Measurements from ENCODE around the gene IL6ST.

IL6ST gene

GRCh38 chr5:55907927-55908326 is 86.8 kb downstream of the IL6ST start:
- Mint-ChIP-seq H3K9me3 (no peaks in the 10 kb centered on the region), H3K36me3 (ENCODE audit: insufficient read depth) (no peaks in the 10 kb centered on the region), H3K4me3 (no peak overlapping the region), H3K27ac (ENCODE audit: low read depth) (no peak overlapping the region), H3K4me1 (peaks cover 15% of the 10 kb centered on the region), H3K27me3 (peaks cover 8% of the 10 kb centered on the region)
- no peak for ATAC-seq (replicated peaks; ENCODE audit: extremely low read depth, poor library complexity, severe bottlenecking)
- no peak for DNase-seq (ENCODE audit: low spot score in 2 of 2)

GRCh38 chr5:55905251-55905650 is 89.5 kb downstream of the IL6ST start:
- DNase-seq (ENCODE audit: low spot score in 2 of 2): no peak
- Mint-ChIP-seq H3K27me3 (peaks cover 17% of the 10 kb centered on the region), H3K4me1 (peaks cover 17% of the 10 kb centered on the region), H3K4me3 (no peak overlapping the region), H3K9me3 (no peaks in the 10 kb centered on the region), H3K27ac (ENCODE audit: low read depth) (no peak overlapping the region), H3K36me3 (ENCODE audit: insufficient read depth) (no peaks in the 10 kb centered on the region)
- ATAC-seq (replicated peaks; ENCODE audit: extremely low read depth, poor library complexity, severe bottlenecking): no peak

- Mint-ChIP-seq H3K36me3 (ENCODE audit: insufficient read depth) (no peaks in the 10 kb centered on the region), H3K9me3 (no peaks in the 10 kb centered on the region), H3K27ac (ENCODE audit: low read depth) (no peak overlapping the region), H3K4me3 (no peak overlapping the region), H3K27me3 (peaks cover 17% of the 10 kb centered on the region), H3K4me1 (peaks cover 17% of the 10 kb centered on the region)
- no peak for DNase-seq (ENCODE audit: low spot score in 2 of 2)
- no peak for ATAC-seq (replicated peaks; ENCODE audit: extremely low read depth, poor library complexity, severe bottlenecking)
Observed at GRCh38 chr5:55904152-55904551, 90.6 kb downstream of the IL6ST start.

GRCh38 chr5:55903121-55903701 is 91.6 kb downstream of the IL6ST start:
- DNase-seq (ENCODE audit: low spot score in 2 of 2): peak in 1 of 2 donors; percentile 22
- peak; percentile 76 for ATAC-seq (replicated peaks; ENCODE audit: extremely low read depth, poor library complexity, severe bottlenecking)
- peak overlapping the region; percentile 16 for H3K4me3 Mint-ChIP-seq
- no peaks in the 10 kb centered on the region for H3K9me3 Mint-ChIP-seq
- peaks cover 17% of the 10 kb centered on the region for H3K4me1 Mint-ChIP-seq
- H3K27me3 Mint-ChIP-seq: peaks cover 17% of the 10 kb centered on the region
- H3K36me3 Mint-ChIP-seq (ENCODE audit: insufficient read depth): no peaks in the 10 kb centered on the region
- no peak overlapping the region for H3K27ac Mint-ChIP-seq (ENCODE audit: low read depth)

- no peak for ATAC-seq (replicated peaks; ENCODE audit: extremely low read depth, poor library complexity, severe bottlenecking)
Observed at GRCh38 chr5:55902696-55903095, 92.1 kb downstream of the IL6ST start.

GRCh38 chr5:55900776-55901175 is 94.0 kb downstream of the IL6ST start:
- no peak for ATAC-seq (replicated peaks; ENCODE audit: extremely low read depth, poor library complexity, severe bottlenecking)
- Mint-ChIP-seq H3K27me3 (peaks cover 29% of the 10 kb centered on the region), H3K27ac (ENCODE audit: low read depth) (no peak overlapping the region), H3K36me3 (ENCODE audit: insufficient read depth) (no peaks in the 10 kb centered on the region), H3K4me3 (no peak overlapping the region), H3K9me3 (no peaks in the 10 kb centered on the region), H3K4me1 (peaks cover 17% of the 10 kb centered on the region)
- DNase-seq (ENCODE audit: low spot score in 2 of 2): no peak

More at GRCh38 chr5:55902696-55903095, 92.1 kb downstream of the IL6ST start:
- H3K27ac Mint-ChIP-seq (ENCODE audit: low read depth): no peak overlapping the region
- H3K4me1 Mint-ChIP-seq: peaks cover 17% of the 10 kb centered on the region
- H3K36me3 Mint-ChIP-seq (ENCODE audit: insufficient read depth): no peaks in the 10 kb centered on the region
- no peaks in the 10 kb centered on the region for H3K9me3 Mint-ChIP-seq
- H3K4me3 Mint-ChIP-seq: peak overlapping the region; percentile 16
- H3K27me3 Mint-ChIP-seq: peaks cover 21% of the 10 kb centered on the region
- no peak for DNase-seq (ENCODE audit: low spot score in 2 of 2)

GRCh38 chr5:55900068-55900467 is 94.7 kb downstream of the IL6ST start:
- ATAC-seq (replicated peaks; ENCODE audit: extremely low read depth, poor library complexity, severe bottlenecking) (no peak), DNase-seq (ENCODE audit: low spot score in 2 of 2) (no peak)
- H3K36me3 Mint-ChIP-seq (ENCODE audit: insufficient read depth): no peaks in the 10 kb centered on the region
- H3K27ac Mint-ChIP-seq (ENCODE audit: low read depth): no peak overlapping the region
- H3K27me3 Mint-ChIP-seq: peaks cover 29% of the 10 kb centered on the region
- H3K9me3 Mint-ChIP-seq: no peaks in the 10 kb centered on the region
- no peak overlapping the region for H3K4me3 Mint-ChIP-seq
- peaks cover 17% of the 10 kb centered on the region for H3K4me1 Mint-ChIP-seq

- Mint-ChIP-seq H3K27me3 (peaks cover 29% of the 10 kb centered on the region), H3K27ac (ENCODE audit: low read depth) (no peak overlapping the region), H3K36me3 (ENCODE audit: insufficient read depth) (peaks cover 3% of the 10 kb centered on the region), H3K4me1 (peaks cover 16% of the 10 kb centered on the region), H3K9me3 (no peaks in the 10 kb centered on the region), H3K4me3 (no peak overlapping the region)
- DNase-seq (ENCODE audit: low spot score in 2 of 2) (no peak), ATAC-seq (replicated peaks; ENCODE audit: extremely low read depth, poor library complexity, severe bottlenecking) (no peak)
Observed at GRCh38 chr5:55899344-55899743, 95.4 kb downstream of the IL6ST start.

GRCh38 chr5:55897905-55898304 is 96.9 kb downstream of the IL6ST start:
- no peak overlapping the region for H3K4me3 Mint-ChIP-seq
- peaks cover 3% of the 10 kb centered on the region for H3K36me3 Mint-ChIP-seq (ENCODE audit: insufficient read depth)
- ATAC-seq (replicated peaks; ENCODE audit: extremely low read depth, poor library complexity, severe bottlenecking): no peak
- no peak for DNase-seq (ENCODE audit: low spot score in 2 of 2)
- peaks cover 2% of the 10 kb centered on the region for H3K4me1 Mint-ChIP-seq
- no peak overlapping the region for H3K27ac Mint-ChIP-seq (ENCODE audit: low read depth)
- no peaks in the 10 kb centered on the region for H3K9me3 Mint-ChIP-seq
- H3K27me3 Mint-ChIP-seq: peaks cover 21% of the 10 kb centered on the region

GRCh38 chr5:55897206-55897894 is 97.4 kb downstream of the IL6ST start:
- DNase-seq (ENCODE audit: low spot score in 2 of 2) (no peak), ATAC-seq (replicated peaks; ENCODE audit: extremely low read depth, poor library complexity, severe bottlenecking) (no peak)
- Mint-ChIP-seq H3K4me3 (no peak overlapping the region), H3K4me1 (no peaks in the 10 kb centered on the region), H3K36me3 (ENCODE audit: insufficient read depth) (peaks cover 3% of the 10 kb centered on the region), H3K27me3 (peaks cover 21% of the 10 kb centered on the region), H3K9me3 (no peaks in the 10 kb centered on the region), H3K27ac (ENCODE audit: low read depth) (no peak overlapping the region)

GRCh38 chr5:55896663-55897062 is 98.1 kb downstream of the IL6ST start:
- no peak for DNase-seq (ENCODE audit: low spot score in 2 of 2)
- no peak overlapping the region for H3K4me3 Mint-ChIP-seq
- H3K27ac Mint-ChIP-seq (ENCODE audit: low read depth): no peak overlapping the region
- peaks cover 3% of the 10 kb centered on the region for H3K36me3 Mint-ChIP-seq (ENCODE audit: insufficient read depth)
- no peaks in the 10 kb centered on the region for H3K9me3 Mint-ChIP-seq
- peaks cover 21% of the 10 kb centered on the region for H3K27me3 Mint-ChIP-seq
- H3K4me1 Mint-ChIP-seq: no peaks in the 10 kb centered on the region
- no peak for ATAC-seq (replicated peaks; ENCODE audit: extremely low read depth, poor library complexity, severe bottlenecking)

- peaks cover 20% of the 10 kb centered on the region for H3K27me3 Mint-ChIP-seq
- no peak overlapping the region for H3K4me3 Mint-ChIP-seq
- peaks cover 3% of the 10 kb centered on the region for H3K36me3 Mint-ChIP-seq (ENCODE audit: insufficient read depth)
- no peaks in the 10 kb centered on the region for H3K4me1 Mint-ChIP-seq
- no peak overlapping the region for H3K27ac Mint-ChIP-seq (ENCODE audit: low read depth)
- no peaks in the 10 kb centered on the region for H3K9me3 Mint-ChIP-seq
- no peak for ATAC-seq (replicated peaks; ENCODE audit: extremely low read depth, poor library complexity, severe bottlenecking)
- DNase-seq (ENCODE audit: low spot score in 2 of 2): no peak
Observed at GRCh38 chr5:55896238-55896637, 98.5 kb downstream of the IL6ST start.

GRCh38 chr5:55895346-55895745 is 99.4 kb downstream of the IL6ST start:
- peaks cover 12% of the 10 kb centered on the region for H3K27me3 Mint-ChIP-seq
- no peak overlapping the region for H3K4me3 Mint-ChIP-seq
- DNase-seq (ENCODE audit: low spot score in 2 of 2) (no peak), ATAC-seq (replicated peaks; ENCODE audit: extremely low read depth, poor library complexity, severe bottlenecking) (no peak)
- H3K4me1 Mint-ChIP-seq: no peaks in the 10 kb centered on the region
- H3K36me3 Mint-ChIP-seq (ENCODE audit: insufficient read depth): peaks cover 3% of the 10 kb centered on the region
- H3K9me3 Mint-ChIP-seq: no peaks in the 10 kb centered on the region
- no peak overlapping the region for H3K27ac Mint-ChIP-seq (ENCODE audit: low read depth)
